ENCODE measurements around the gene DIS3L2.
"Not testable (repeated sequence)": the region's sequence is repeated elsewhere in the genome, so short reads cannot be mapped to it uniquely, and the experiment has no call there.

The DIS3L2 gene

GRCh38 chr2:232299927-232300674 lies 338.6 kb downstream of the DIS3L2 start:
- no peak for DNase-seq (ENCODE audit: low spot score)

- no peak for DNase-seq (ENCODE audit: low spot score)
These were observed 339.4 kb downstream of the DIS3L2 start for GRCh38 chr2:232300894-232301387.

GRCh38 chr2:232304236-232304635 lies 342.7 kb downstream of the DIS3L2 start:
- DNase-seq (ENCODE audit: low spot score): no peak

- no peak for DNase-seq (ENCODE audit: low spot score)
These were observed 345.3 kb downstream of the DIS3L2 start for GRCh38 chr2:232306741-232307305.

GRCh38 chr2:232307854-232308253 lies 346.3 kb downstream of the DIS3L2 start:
- no peak for DNase-seq (ENCODE audit: low spot score)

GRCh38 chr2:232308986-232309385 lies 347.5 kb downstream of the DIS3L2 start:
- no peak for DNase-seq (ENCODE audit: low spot score)

GRCh38 chr2:232309592-232309991 lies 348.1 kb downstream of the DIS3L2 start:
- peak; percentile 30 for DNase-seq (ENCODE audit: low spot score)

- peak; percentile 73 for DNase-seq (ENCODE audit: low spot score)
These were observed 348.6 kb downstream of the DIS3L2 start for GRCh38 chr2:232310121-232310520.

- no peak for DNase-seq (ENCODE audit: low spot score)
These were observed 349.2 kb downstream of the DIS3L2 start for GRCh38 chr2:232310696-232311095.

- DNase-seq (ENCODE audit: low spot score): not testable (repeated sequence)
These were observed 352.1 kb downstream of the DIS3L2 start for GRCh38 chr2:232313645-232314044.

GRCh38 chr2:232315049-232315922 lies 353.8 kb downstream of the DIS3L2 start:
- DNase-seq (ENCODE audit: low spot score): peak; percentile 91

GRCh38 chr2:232315923-232316299 lies 354.4 kb downstream of the DIS3L2 start:
- DNase-seq (ENCODE audit: low spot score): no peak

GRCh38 chr2:232316461-232317330 lies 355.2 kb downstream of the DIS3L2 start:
- DNase-seq (ENCODE audit: low spot score): no peak

- no peak for DNase-seq (ENCODE audit: low spot score)
These were observed 356.8 kb downstream of the DIS3L2 start for GRCh38 chr2:232318169-232318855.

GRCh38 chr2:232319067-232319802 lies 357.7 kb downstream of the DIS3L2 start:
- no peak for DNase-seq (ENCODE audit: low spot score)

GRCh38 chr2:232319803-232320442 lies 358.4 kb downstream of the DIS3L2 start:
- no peak for DNase-seq (ENCODE audit: low spot score)

- no peak for DNase-seq (ENCODE audit: low spot score)
These were observed 358.9 kb downstream of the DIS3L2 start for GRCh38 chr2:232320443-232320803.

GRCh38 chr2:232321156-232321816 lies 359.8 kb downstream of the DIS3L2 start:
- DNase-seq (ENCODE audit: low spot score): no peak

GRCh38 chr2:232321817-232322559 lies 360.5 kb downstream of the DIS3L2 start:
- no peak for DNase-seq (ENCODE audit: low spot score)
